HUDEP-2 (cell line): ENCODE measurements around the gene SCAMP1.
"Not testable (repeated sequence)": the region's sequence is repeated elsewhere in the genome, so short reads cannot be mapped to it uniquely, and the experiment has no call there.

ENCODE experiments used
- DNase-seq, 76 experiments: peaks; one replicate each; lab custom pipeline; 2025; ENCODE audit not compliant: unreplicated experiment in 76 of 76; lab: John Stamatoyannopoulos, UW

The SCAMP1 gene

GRCh38 chr5:78360924-78361630, 660 bp downstream of the SCAMP1 start:
- DNase-seq: peak in 46 of 76 experiments; percentile 2 to 53 (median 28)

GRCh38 chr5:78361631-78361993, 1.2 kb downstream of the SCAMP1 start:
- peak in 4 of 76 experiments; percentile 2 to 33 (median 19) for DNase-seq

GRCh38 chr5:78362220-78362619, 1.8 kb downstream of the SCAMP1 start:
- DNase-seq: no peak

GRCh38 chr5:78364005-78364404, 3.6 kb downstream of the SCAMP1 start:
- no peak for DNase-seq

- DNase-seq: no peak
These were observed 7.0 kb downstream of the SCAMP1 start for GRCh38 chr5:78367318-78367991.

GRCh38 chr5:78369680-78370079, 9.3 kb downstream of the SCAMP1 start:
- DNase-seq: peak in 2 of 76 experiments; percentile 3 to 9

- DNase-seq: no peak
These were observed 12.8 kb downstream of the SCAMP1 start for GRCh38 chr5:78373231-78373630.

- DNase-seq: no peak
These were observed 15.9 kb downstream of the SCAMP1 start for GRCh38 chr5:78376315-78376714.

GRCh38 chr5:78377056-78377717, 16.8 kb downstream of the SCAMP1 start:
- DNase-seq: no peak

- DNase-seq: no peak
These were observed 17.3 kb downstream of the SCAMP1 start for GRCh38 chr5:78377718-78378105.

GRCh38 chr5:78387468-78388153, 27.2 kb downstream of the SCAMP1 start:
- no peak for DNase-seq

- DNase-seq: not testable (repeated sequence)
These were observed 30.9 kb downstream of the SCAMP1 start for GRCh38 chr5:78391357-78391756.

GRCh38 chr5:78397831-78398230, 37.4 kb downstream of the SCAMP1 start:
- DNase-seq: no peak

- DNase-seq: no peak
These were observed 38.7 kb downstream of the SCAMP1 start for GRCh38 chr5:78399116-78399515.

GRCh38 chr5:78404682-78405293, 44.4 kb downstream of the SCAMP1 start:
- DNase-seq: no peak

GRCh38 chr5:78405829-78406750, 45.7 kb downstream of the SCAMP1 start:
- no peak for DNase-seq

GRCh38 chr5:78407458-78407857, 47.0 kb downstream of the SCAMP1 start:
- no peak for DNase-seq

GRCh38 chr5:78411586-78411985, 51.2 kb downstream of the SCAMP1 start:
- DNase-seq: no peak

GRCh38 chr5:78416677-78417425, 56.4 kb downstream of the SCAMP1 start:
- DNase-seq: no peak
